GM18517 (cell line): ENCODE data around the gene DLGAP1.
"Not testable (repeated sequence)": the region's sequence is repeated elsewhere in the genome, so short reads cannot be mapped to it uniquely, and the experiment has no call there.

Experiments used
- ATAC-seq: cut with Tn5 transposase; IDR thresholded peaks from one replicate; pipeline ENCODE4 v1.9.1; 2021; ENCODE audit warnings: mild to moderate bottlenecking, moderate library complexity; ENCODE audit not compliant: unreplicated experiment

DLGAP1 gene

GRCh38 chr18:4292696-4293095, 162.4 kb downstream of the DLGAP1 start:
- ATAC-seq, result no peak

DNA sequence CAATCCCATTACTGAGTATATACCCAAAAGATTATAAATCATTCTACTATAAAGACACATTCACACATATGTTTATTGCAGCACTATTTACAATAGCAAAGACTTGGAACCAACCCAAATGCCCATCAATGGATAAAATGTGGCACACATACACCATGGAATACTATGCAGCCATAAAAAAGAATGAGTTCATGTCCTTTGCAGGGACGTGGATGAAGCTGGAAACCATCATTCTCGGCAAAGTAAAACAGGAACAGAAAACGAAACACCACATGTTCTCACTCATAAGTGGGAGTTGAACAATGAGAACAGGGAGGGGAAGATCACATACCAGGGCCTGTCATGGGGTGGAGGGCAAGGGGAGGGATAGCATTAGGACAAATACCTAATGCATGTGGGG, 167.8 kb downstream of the DLGAP1 start:
- not testable (repeated sequence) for ATAC-seq

GRCh38 chr18:4286256-4286655, 168.9 kb downstream of the DLGAP1 start:
- ATAC-seq, result no peak

- no peak for ATAC-seq
Measured at GRCh38 chr18:4285525-4285924, 169.6 kb downstream of the DLGAP1 start.

DNA sequence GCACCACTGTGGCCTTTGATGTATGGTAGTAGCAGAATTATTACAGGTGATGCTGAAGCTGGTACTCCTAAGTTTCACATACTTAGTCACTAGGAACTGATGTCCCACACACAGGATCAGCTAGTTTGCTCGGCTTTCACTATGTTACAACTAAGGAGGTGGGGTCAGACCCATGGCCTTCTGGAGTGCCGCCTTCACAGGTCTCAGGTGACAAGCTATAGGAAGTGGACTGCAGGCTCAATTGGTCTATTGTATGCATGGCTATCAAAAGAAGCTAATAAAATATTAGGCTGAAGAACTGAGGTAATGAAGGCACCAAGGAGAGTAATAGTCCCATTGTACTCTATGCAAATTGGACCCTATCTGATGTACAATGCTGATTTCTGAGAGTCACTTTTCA, 170.6 kb downstream of the DLGAP1 start:
- no peak for ATAC-seq

DNA sequence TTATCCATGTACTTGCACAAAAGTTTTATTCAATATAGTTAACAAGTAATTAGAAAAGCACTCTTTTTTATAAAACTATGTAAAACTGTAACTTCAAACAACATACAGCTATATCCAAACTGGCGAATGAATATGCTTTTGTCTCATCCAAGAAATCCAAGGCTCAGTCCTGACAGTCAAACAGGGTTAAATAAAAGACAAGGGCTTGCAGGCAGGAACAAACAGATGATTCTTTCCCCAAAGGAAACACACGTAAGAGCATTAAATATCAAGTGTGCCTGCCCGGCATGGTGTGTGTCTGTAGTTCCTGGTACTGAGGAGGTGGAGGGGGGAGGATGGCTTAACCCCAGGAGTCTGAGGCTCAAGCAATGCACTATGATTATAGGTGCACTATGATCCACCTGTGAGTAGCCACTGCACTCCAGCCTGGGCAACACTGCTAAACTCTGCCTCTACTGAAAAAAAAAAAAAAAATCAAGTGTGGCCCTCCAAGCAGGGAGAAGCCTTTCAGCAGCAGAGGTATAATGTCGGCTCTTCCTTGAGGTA, 171.3 kb downstream of the DLGAP1 start:
- no peak for ATAC-seq

DNA sequence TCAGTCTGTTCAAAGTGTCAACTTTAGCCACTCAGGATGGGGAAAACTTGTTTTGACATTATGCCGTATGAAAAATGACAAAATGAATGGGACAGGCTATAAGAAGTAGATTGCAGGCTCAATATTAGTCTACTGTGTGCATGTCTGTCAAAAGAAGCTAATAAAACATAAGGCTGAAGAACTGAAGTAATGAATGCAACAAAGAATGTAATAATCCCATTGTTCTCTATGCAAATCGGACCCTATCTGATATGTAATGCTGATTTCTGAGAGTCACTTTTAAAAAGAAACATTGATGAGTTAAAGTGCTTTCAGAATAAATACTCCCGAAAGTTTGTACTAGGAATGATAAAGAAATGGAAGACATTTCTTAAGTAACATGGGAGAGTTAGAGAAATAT, 172.2 kb downstream of the DLGAP1 start:
- ATAC-seq, result no peak

- no peak for ATAC-seq
Measured at GRCh38 chr18:4276953-4277585, 178.0 kb downstream of the DLGAP1 start.

GRCh38 chr18:4271952-4272351, 183.2 kb downstream of the DLGAP1 start:
- ATAC-seq, result no peak

- ATAC-seq, result no peak
Measured at GRCh38 chr18:4270988-4271387, 184.1 kb downstream of the DLGAP1 start.

DNA sequence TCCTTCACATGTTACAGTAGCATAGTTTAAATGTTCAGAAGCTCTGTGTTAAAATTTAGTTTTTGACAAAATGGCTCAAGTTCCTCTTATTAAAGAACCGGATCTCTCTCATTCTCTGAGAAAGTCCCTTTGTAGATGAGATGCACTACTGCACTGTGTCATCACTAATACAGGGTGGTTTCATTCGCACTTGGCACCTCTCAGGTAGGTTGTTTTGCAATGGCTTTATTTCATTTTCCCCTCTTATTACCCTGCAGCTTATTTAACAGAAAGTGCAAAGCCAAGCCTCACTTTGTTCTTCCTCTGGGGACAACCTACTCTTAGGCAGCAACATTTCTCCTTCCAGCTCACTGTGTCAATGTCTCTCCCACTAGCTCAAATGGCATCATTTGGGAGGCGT, 185.1 kb downstream of the DLGAP1 start:
- no peak for ATAC-seq

- ATAC-seq, result no peak
Measured at GRCh38 chr18:4267641-4268040, 187.5 kb downstream of the DLGAP1 start.

DNA sequence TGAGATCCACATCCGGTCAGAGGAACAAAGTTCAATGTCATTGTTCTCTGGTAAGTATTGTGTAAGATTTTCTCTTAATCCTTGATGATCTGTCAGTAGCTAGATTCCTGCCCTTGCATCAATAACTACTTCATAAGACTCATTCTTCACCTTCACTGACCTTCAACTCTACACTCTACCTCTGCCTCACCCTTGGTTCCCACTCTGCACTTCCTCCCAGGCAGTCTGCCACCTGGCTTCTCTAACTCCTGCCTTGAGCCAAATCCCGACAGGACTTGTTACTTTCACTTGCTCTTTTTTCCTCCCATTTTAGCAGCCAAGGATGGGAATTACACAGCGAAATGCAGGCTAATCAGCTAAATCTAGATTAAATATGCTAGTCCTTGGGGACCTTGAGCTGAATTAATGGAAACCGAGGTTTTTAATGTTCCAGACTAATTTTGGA, 190.7 kb downstream of the DLGAP1 start:
- no peak for ATAC-seq

GRCh38 chr18:4260107-4260506, 195.0 kb downstream of the DLGAP1 start:
- ATAC-seq, result no peak

DNA sequence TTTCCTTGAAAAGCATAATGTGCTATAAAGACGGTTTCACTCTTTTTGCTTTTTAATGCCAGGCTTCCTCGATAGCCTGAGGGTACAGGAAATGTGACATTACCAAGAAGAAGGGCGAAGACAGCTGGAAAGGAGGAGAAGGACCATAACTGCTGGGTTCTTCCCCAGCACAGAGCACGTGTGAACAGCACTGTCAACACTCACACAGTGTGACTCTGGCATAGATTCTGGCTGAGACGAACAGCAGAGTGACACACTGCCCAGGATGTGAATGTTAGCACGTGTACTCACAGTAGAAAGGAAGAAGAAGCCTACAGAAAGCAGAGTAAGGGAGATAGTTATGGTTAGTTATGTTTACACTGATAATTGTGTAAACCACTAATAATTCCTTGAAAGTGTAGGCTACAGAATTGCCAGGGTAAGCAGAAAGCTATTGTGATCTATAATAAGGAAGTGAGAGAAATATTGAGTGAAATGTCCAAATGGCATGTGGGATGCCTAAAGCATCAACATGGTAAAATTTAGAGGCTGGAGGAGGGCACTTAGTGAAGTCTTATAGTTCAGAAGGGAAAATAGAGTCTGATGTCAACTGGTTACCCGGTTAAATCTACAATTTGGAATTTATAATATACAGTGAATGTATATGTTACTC, 198.2 kb downstream of the DLGAP1 start:
- no peak for ATAC-seq

DNA sequence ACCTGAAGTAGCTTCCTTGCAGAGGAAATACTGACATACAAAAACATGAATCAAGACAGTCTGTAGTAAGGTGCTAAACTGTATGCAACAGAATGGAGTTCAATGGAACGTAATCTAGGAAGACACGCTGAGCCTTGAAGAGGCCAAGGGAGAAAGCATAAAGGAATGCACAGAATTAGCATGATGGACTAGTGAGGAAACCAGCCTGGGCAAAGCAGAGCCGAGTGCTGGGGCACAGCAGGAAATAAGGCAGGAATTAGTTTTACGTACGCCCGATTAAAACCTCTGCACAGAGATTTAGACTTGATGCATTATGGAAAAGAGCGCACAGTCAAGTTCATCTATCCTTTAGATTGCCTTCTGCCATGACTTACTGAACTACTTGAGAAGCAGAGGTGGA, 200.3 kb downstream of the DLGAP1 start:
- ATAC-seq, result no peak

GRCh38 chr18:4252829-4253228, 202.3 kb downstream of the DLGAP1 start:
- no peak for ATAC-seq

- no peak for ATAC-seq
Measured at GRCh38 chr18:4251873-4252272, 203.2 kb downstream of the DLGAP1 start.

DNA sequence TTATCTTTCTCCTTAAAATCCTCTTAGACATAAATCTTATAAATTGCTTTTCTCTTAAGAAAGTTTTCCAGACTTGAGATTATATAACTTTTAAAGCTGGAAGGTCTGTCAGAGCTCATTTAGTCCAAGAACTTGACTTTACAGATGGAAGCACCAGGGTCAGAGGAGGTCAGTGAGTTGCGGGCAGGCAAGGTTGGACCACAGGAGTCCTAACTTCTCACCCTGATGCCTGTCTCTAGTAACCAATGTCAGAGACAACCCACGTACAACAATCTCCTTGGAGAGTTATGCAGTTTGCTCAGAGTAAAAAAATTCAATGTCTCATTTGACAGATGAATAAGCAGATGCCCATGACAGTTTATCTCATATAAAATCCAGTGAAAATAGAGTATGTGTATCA, 203.9 kb downstream of the DLGAP1 start:
- ATAC-seq, result no peak

DNA sequence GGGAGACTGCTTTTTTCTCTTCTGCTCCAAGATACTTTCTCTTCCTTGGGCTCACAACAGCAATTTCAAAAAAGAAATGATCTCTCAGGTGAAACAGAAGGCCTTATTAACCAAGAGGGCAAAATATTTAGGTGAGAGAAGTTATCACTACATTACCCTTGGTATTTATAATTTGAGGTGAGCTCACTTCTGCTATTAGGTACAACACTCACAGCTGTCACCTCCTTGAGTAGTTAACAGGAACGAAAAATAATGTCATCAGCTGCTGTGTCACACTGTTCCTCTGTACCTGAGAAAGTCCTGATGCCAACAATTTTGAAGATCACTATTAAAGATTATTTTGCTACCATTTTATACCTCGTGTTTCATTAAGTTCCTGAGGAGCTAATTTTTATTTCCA, 205.0 kb downstream of the DLGAP1 start:
- no peak for ATAC-seq

GRCh38 chr18:4248686-4249085, 206.4 kb downstream of the DLGAP1 start:
- ATAC-seq, result no peak

- no peak for ATAC-seq
Measured at GRCh38 chr18:4246374-4246773, 208.7 kb downstream of the DLGAP1 start.

DNA sequence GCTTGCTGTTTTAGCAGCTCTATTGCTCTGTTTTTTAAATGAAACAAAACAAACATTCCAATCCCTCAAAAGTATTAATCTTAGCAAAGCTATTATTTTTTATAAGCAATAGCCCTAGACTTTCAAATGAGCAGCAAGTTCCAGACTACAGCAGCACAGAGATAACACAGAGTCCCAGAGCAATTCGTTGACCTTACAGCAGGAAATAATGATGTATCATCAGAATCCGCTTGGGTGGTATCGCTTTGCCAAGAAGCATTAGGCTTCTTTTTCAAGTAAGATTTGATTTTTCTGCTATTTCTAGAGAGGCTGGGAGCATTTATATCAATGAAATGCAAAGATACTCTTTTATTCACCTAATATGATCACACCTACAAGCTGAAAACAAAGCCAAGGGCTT, 209.7 kb downstream of the DLGAP1 start:
- ATAC-seq, result no peak
